Lower lobe of right lung (tissue), 2 donors: ENCODE results near the gene USP28. TPM values are rescaled to one million over a fixed set of nuclear protein-coding genes. Genes with fewer than 3 reads are reported as not detected.
A peak's percentile ranks its signal among the peaks of the same experiment; 100 is the strongest.

Experiments used
- ATAC-seq, 2 donors: fragments of 200-7000 bp; cut with Tn5 transposase; one replicate each; pipeline ENCODE4 v1.9.1; 2020 to 2022; ENCODE audit warnings: mild to moderate bottlenecking in 2 of 2, moderate library complexity in 2 of 2
- DNase-seq: peaks from one replicate; pipeline ENCODE4 v3.0.0-alpha.2; 2020
- H3K27ac ChIP-seq: fragments of 200-600 bp; one replicate; pipeline ENCODE4 v1.8.0; 2022
- H3K27me3 ChIP-seq: fragments of 200-600 bp; one replicate; pipeline ENCODE4 v1.8.0; 2022; ENCODE audit warnings: low read depth
- H3K36me3 ChIP-seq: fragments of 200-600 bp; one replicate; pipeline ENCODE4 v1.8.0; 2022; ENCODE audit warnings: mild to moderate bottlenecking
- H3K4me1 ChIP-seq: fragments of 200-600 bp; one replicate; pipeline ENCODE4 v1.8.0; 2022
- H3K4me3 ChIP-seq: fragments of 200-600 bp; one replicate; pipeline ENCODE4 v1.8.0; 2022; ENCODE audit warnings: mild to moderate bottlenecking
- H3K9me3 ChIP-seq: fragments of 200-600 bp; one replicate; pipeline ENCODE4 v1.8.0; 2022
- CTCF ChIP-seq: fragments of 200-600 bp; IDR thresholded peaks from one replicate; pipeline ENCODE4 v1.8.0; 2022; ENCODE audit warnings: antibody characterized with exemption, mild to moderate bottlenecking
- intact Hi-C: fragments of 100-400 bp; cut with DNase I; formaldehyde crosslinking; loops from one replicate; pipeline ENCODE4 v1.11.0; 2022
- total RNA-seq: library from RNA; stranded (reverse); fragmentation: NEBNext Ultra II Directional; extraction: Animal tissue kit (Norgen Biotek cat#: 25700); gene quantifications from one replicate; pipeline ENCODE4 v1.2.1, GENCODE V29; 2021
- donor health status: DM: no; HTN: yes; CAD: no; lungs with severe emphysema.

Gene USP28
- total RNA-seq, 1 donor from 2014 or later = 28.0 TPM

DNA sequence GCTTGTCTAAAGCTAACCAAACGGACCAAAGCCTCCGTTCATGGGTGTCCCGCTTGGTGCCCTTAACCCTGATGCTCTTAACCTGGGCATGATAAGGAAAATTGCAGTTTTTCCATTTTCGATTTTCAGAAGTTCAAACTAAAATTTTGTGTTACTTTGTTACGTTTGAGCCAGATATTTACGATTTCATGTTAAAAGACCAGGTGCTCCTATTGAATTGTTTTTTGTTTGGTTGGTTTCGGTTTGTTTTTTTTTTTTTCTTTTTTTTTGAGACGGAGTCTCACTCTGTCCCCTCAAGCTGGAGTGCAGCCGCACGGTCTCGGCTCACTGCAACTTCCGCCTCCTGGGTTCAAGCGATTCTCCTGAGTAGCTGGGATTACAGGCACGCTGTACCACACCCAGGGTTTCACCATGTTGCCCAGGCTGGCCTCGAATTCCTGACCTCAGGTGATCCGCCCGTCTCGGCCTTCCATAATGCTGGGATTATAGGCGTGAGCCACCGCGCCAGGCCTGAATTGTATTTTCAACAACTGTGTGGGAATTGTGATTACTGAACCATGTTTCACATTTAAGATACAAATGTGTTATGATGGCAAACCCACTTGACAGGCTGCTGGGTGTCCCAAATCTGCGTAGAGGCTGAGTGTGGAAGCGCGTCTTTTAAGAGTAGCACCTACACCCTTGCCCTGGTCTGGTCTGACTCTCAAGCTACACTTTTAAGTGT lies 864 bp upstream of the USP28 start:
- H3K36me3 ChIP-seq = no peaks in the 10 kb centered on the region
- H3K27ac ChIP-seq = peak overlapping the region; percentile 94
- DNase-seq (no peak), ATAC-seq (no peak)
- intact Hi-C loops = no loop called here
- H3K9me3 ChIP-seq = no peaks in the 10 kb centered on the region
- H3K4me1 ChIP-seq = peaks cover 28% of the 10 kb centered on the region
- H3K4me3 ChIP-seq = peak overlapping the region; percentile 87
- no peak for TF ChIP-seq CTCF
- no peaks in the 10 kb centered on the region for H3K27me3 ChIP-seq

GRCh38 chr11:113874581-113875233 lies 665 bp downstream of the USP28 start:
- peak overlapping the region; percentile 87 for H3K4me3 ChIP-seq
- H3K9me3 ChIP-seq = no peaks in the 10 kb centered on the region
- ATAC-seq = no peak
- no peak for DNase-seq
- H3K27me3 ChIP-seq = no peaks in the 10 kb centered on the region
- H3K4me1 ChIP-seq = peaks cover 31% of the 10 kb centered on the region
- intact Hi-C loops = no loop called here
- H3K36me3 ChIP-seq = no peaks in the 10 kb centered on the region
- TF ChIP-seq CTCF = no peak
- H3K27ac ChIP-seq = peak overlapping the region; percentile 94

GRCh38 chr11:113874096-113874495 lies 1.3 kb downstream of the USP28 start:
- Histone ChIP-seq H3K4me1 (peaks cover 31% of the 10 kb centered on the region), H3K36me3 (no peaks in the 10 kb centered on the region), H3K27ac (no peak overlapping the region), H3K4me3 (peak overlapping the region; percentile 87), H3K27me3 (no peaks in the 10 kb centered on the region), H3K9me3 (no peaks in the 10 kb centered on the region)
- no peak for DNase-seq
- ATAC-seq = no peak
- TF ChIP-seq CTCF = no peak
- intact Hi-C loops = no loop called here

DNA sequence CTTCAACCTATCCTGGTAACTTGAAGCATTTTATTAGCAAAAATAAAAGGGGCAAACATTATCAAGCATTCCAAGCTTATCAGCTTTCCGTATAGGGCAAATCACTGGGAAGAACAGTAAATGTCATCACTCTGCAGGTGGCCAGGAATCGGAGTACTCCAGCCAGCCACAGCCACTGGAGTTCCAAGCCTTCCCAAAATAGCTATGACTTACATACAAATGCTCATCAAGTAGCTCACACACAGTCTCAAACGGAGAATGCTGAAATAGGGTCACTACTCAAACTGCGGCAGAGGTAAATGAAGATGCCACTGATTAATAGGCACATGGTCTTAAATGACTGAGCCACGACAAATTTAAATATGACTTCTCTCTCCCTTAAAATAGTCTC lies 2.1 kb downstream of the USP28 start:
- intact Hi-C loops = no loop called here
- H3K27me3 ChIP-seq = no peaks in the 10 kb centered on the region
- no peak overlapping the region for H3K27ac ChIP-seq

DNA sequence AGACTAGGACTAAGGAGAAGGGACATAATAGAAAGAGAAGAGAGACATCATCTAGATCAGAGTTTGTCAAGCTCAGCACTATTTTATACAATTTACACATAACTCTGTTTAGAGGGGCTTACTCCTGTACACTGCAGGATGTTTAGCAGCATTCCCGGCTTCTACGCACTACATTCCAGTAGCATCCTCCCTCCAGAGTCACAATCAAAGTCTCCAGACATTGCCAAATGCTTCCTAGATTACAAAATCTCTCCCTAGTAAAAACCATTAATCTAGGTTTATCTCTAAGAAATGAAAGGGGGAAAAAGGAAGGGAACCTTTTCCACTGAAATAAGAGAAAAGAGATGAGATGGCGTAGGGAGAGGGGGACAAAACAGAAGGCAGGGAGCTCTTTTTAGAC lies 4.0 kb downstream of the USP28 start:
- DNase-seq (no peak), ATAC-seq (no peak)
- H3K36me3 ChIP-seq = no peaks in the 10 kb centered on the region
- H3K4me1 ChIP-seq = peaks cover 31% of the 10 kb centered on the region
- no peaks in the 10 kb centered on the region for H3K27me3 ChIP-seq
- TF ChIP-seq CTCF = no peak
- no peaks in the 10 kb centered on the region for H3K9me3 ChIP-seq
- no peak overlapping the region for H3K4me3 ChIP-seq
- intact Hi-C loops = no loop called here
- H3K27ac ChIP-seq = no peak overlapping the region

More for the DNA sequence above, 2.1 kb downstream of the USP28 start:
- DNase-seq (no peak), ATAC-seq (no peak)
- H3K4me1 ChIP-seq = peaks cover 31% of the 10 kb centered on the region
- TF ChIP-seq CTCF = no peak
- no peak overlapping the region for H3K4me3 ChIP-seq
- no peaks in the 10 kb centered on the region for H3K36me3 ChIP-seq
- no peaks in the 10 kb centered on the region for H3K9me3 ChIP-seq
